HEK293 (cell line): ENCODE results near the gene MED17.
A peak's percentile ranks its signal among the peaks of the same experiment; 100 is the strongest.

Source experiments
- CTCF ChIA-PET: fragments of 350-600 bp; formaldehyde crosslinking; extraction: SDS; loops from one replicate; lab custom pipeline; 2021; ENCODE audit warnings: antibody characterized with exemption; lab: Yijun Ruan, JAX
- POLR2A ChIA-PET: fragments of 300-600 bp; formaldehyde crosslinking; extraction: SDS; loops from one replicate; lab custom pipeline; 2020; ENCODE audit warnings: antibody characterized with exemption, inconsistent platforms; lab: Yijun Ruan, JAX
- H3K27ac ChIP-seq: fragments of 200-500 bp; sonication (Bioruptor generic); 2 replicates; pipeline ENCODE4 v1.5.1; 2014; ENCODE audit warnings: low read depth, low read length, control low read depth, inconsistent platforms; ENCODE audit errors: extremely low read depth
- H3K36me3 ChIP-seq, 2 experiments: fragments of 200-500 bp in 1 of 2; sonication (Bioruptor generic) in 1 of 2; 1 replicate in 1 of 2; 2 replicates in 1 of 2; pipeline ENCODE4 v1.5.1; 2014 to 2017; ENCODE audit warnings: inconsistent platforms in 2 of 2, low read length in 2 of 2; ENCODE audit not compliant: control insufficient read depth in 2 of 2, insufficient read depth in 1 of 2
- H3K4me1 ChIP-seq: fragments of 200-500 bp; sonication (Bioruptor generic); 2 replicates; pipeline ENCODE4 v1.5.1; 2014; ENCODE audit warnings: mild to moderate bottlenecking, low read length, inconsistent platforms; ENCODE audit not compliant: control insufficient read depth, insufficient read depth
- H3K4me3 ChIP-seq: 2 replicates; pipeline ENCODE4 v1.5.1; 2011; ENCODE audit warnings: low read depth, mild to moderate bottlenecking, control low read depth, low read length, moderate library complexity
- H3K9me3 ChIP-seq: fragments of 200-500 bp; sonication (Bioruptor generic); 2 replicates; pipeline ENCODE4 v1.5.1; 2014; ENCODE audit warnings: low read depth, low read length, inconsistent platforms; ENCODE audit not compliant: control insufficient read depth, insufficient read depth
- GFI1B ChIP-seq: fragments of 450-650 bp; formaldehyde crosslinking; IDR thresholded peaks from 2 replicates; pipeline ENCODE4 v1.5.1; 2016; ENCODE audit warnings: missing biosample characterization, missing genetic modification characterization
- HOXA7 ChIP-seq: sonication (generic); formaldehyde crosslinking; IDR thresholded peaks from 2 replicates; pipeline ENCODE4 v1.8.1; 2022; ENCODE audit warnings: missing genetic modification reagents, borderline replicate concordance
- PATZ1 ChIP-seq: fragments of 450-650 bp; formaldehyde crosslinking; IDR thresholded peaks from 2 replicates; pipeline ENCODE4 v1.5.1; 2016; ENCODE audit warnings: missing biosample characterization, missing genetic modification characterization
- PRDM10 ChIP-seq: fragments of 450-650 bp; formaldehyde crosslinking; IDR thresholded peaks from 2 replicates; pipeline ENCODE4 v1.5.1; 2016; ENCODE audit warnings: missing biosample characterization, missing genetic modification characterization
- PRDM2 ChIP-seq: fragments of 450-650 bp; formaldehyde crosslinking; IDR thresholded peaks from 2 replicates; pipeline ENCODE4 v1.5.1; 2016; ENCODE audit warnings: missing biosample characterization, missing genetic modification characterization, borderline replicate concordance
- ZNF121 ChIP-seq: fragments of 450-650 bp; formaldehyde crosslinking; IDR thresholded peaks from 2 replicates; pipeline ENCODE4 v1.5.1; 2016; ENCODE audit warnings: missing biosample characterization, missing genetic modification characterization
- ZNF223 ChIP-seq: fragments of 450-650 bp; formaldehyde crosslinking; IDR thresholded peaks from 2 replicates; pipeline ENCODE4 v1.5.1; 2016; ENCODE audit warnings: missing biosample characterization, missing genetic modification characterization
- ZNF239 ChIP-seq: fragments of 450-650 bp; formaldehyde crosslinking; IDR thresholded peaks from 2 replicates; pipeline ENCODE4 v1.5.1; 2016; ENCODE audit warnings: missing biosample characterization, missing genetic modification characterization
- ZNF324 ChIP-seq: fragments of 450-650 bp; formaldehyde crosslinking; IDR thresholded peaks from 2 replicates; pipeline ENCODE4 v1.5.1; 2016; ENCODE audit warnings: missing biosample characterization, missing genetic modification characterization
- ZNF350 ChIP-seq: fragments of 450-650 bp; formaldehyde crosslinking; IDR thresholded peaks from 2 replicates; pipeline ENCODE4 v1.5.0; 2017; ENCODE audit warnings: missing biosample characterization, mild to moderate bottlenecking, missing genetic modification characterization
- ZNF449 ChIP-seq: fragments of 450-650 bp; formaldehyde crosslinking; IDR thresholded peaks from 2 replicates; pipeline ENCODE4 v1.5.1; 2017; ENCODE audit warnings: missing biosample characterization, mild to moderate bottlenecking, missing genetic modification characterization, moderate library complexity
- ZNF670 ChIP-seq: fragments of 450-650 bp; formaldehyde crosslinking; IDR thresholded peaks from 2 replicates; pipeline ENCODE4 v1.5.1; 2016; ENCODE audit warnings: missing biosample characterization, missing genetic modification characterization, low read depth
- ZSCAN5A ChIP-seq: fragments of 450-650 bp; formaldehyde crosslinking; IDR thresholded peaks from 2 replicates; pipeline ENCODE4 v1.5.1; 2016; ENCODE audit warnings: missing biosample characterization, missing genetic modification characterization

MED17 gene

GRCh38 chr11:93807980-93808379 lies 23.9 kb downstream of the MED17 start:
- CTCF ChIA-PET = interaction anchor here (0.6 kb wide), 1 partner anchor 9 kb away, joined by 3 read pairs; no protein-coding TSS in a partner anchor
- TF ChIP-seq ZSCAN5A (tag by site-specific recombination) = no peak
- 0 out of 2 replicates have a peak, but pooled peaks have one; percentile 10 for TF ChIP-seq ZNF121 (tag by site-specific recombination)
- TF ChIP-seq, all 188 proteins: peak for 1
- peaks cover 28 to 91% of the 10 kb centered on the region in 2 experiments for H3K36me3 ChIP-seq
- no peak overlapping the region for H3K27ac ChIP-seq
- H3K9me3 ChIP-seq = no peaks in the 10 kb centered on the region
- POLR2A ChIA-PET = interaction anchor here (0.7 kb wide), 1 partner anchor 27 kb away, joined by 4 read pairs; no protein-coding TSS in a partner anchor
- H3K4me3 ChIP-seq = no peak overlapping the region
- no peaks in the 10 kb centered on the region for H3K4me1 ChIP-seq

GRCh38 chr11:93813974-93814373 lies 29.9 kb downstream of the MED17 start:
- peaks cover 20 to 79% of the 10 kb centered on the region in 2 experiments for H3K36me3 ChIP-seq
- ChIA-PET CTCF (no interaction called here), POLR2A (no interaction called here)
- no peaks in the 10 kb centered on the region for H3K9me3 ChIP-seq
- no peak overlapping the region for H3K27ac ChIP-seq
- H3K4me1 ChIP-seq = no peaks in the 10 kb centered on the region
- H3K4me3 ChIP-seq = no peak overlapping the region
- TF ChIP-seq HOXA7 (CRISPR knock-in tag) (no peak), PATZ1 (tag by site-specific recombination) (no peak), ZNF324 (no peak), ZNF670 (no peak), GFI1B (tag by site-specific recombination) (no peak), ZNF239 (no peak), ZNF350 (tag by site-specific recombination) (no peak), PRDM2 (tag by site-specific recombination) (no peak), ZNF449 (no peak), PRDM10 (tag by site-specific recombination) (no peak), ZNF223 (no peak)
